Skeletal muscle cell (primary cell): ENCODE data around the gene PPP5C.

Experiments used
- DNase-seq: peaks from one replicate; pipeline ENCODE4 v3.0.0-alpha.2; 2010; ENCODE audit warnings: low read depth
- H3K4me3 ChIP-seq: 2 replicates; pipeline ENCODE4 v1.5.1; 2011; ENCODE audit warnings: low read depth, mild to moderate bottlenecking, control low read depth, low read length, moderate library complexity

The PPP5C gene

GRCh38 chr19:46381756-46382345 lies 35.0 kb downstream of the PPP5C start:
- H3K4me3 ChIP-seq: no peak overlapping the region
- DNase-seq: no peak

DNA sequence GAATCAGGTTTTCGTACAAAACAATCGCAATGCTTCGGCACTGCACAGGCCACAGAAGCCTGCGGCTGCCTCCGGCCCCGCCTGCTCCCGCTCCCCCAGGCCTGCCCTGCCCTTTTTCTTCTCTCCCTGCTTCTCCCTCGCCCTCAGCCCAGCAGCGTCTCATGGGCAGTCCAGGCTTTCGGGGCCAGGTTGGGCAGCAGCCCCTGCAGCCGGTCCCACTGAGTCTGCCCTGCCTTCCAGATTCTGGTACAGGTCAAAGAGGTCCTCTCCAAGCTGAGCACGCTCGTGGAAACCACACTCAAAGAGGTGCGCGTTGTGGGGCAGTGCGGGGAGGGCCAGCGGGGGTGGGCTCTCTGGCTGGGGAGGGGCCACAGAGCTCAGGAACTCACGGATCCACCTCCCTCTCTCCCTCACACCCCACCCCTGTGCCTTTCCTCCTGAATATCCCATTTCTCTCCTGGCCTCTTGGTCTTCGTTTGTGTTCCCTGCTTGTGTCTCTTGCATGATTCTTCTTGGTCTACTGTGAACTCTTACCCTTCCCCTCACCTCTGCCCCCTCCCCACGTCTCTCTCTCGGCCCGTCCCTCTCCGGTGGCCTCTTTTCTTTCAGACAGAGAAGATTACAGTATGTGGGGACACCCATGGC lies 36.4 kb downstream of the PPP5C start:
- no peak for DNase-seq

DNA sequence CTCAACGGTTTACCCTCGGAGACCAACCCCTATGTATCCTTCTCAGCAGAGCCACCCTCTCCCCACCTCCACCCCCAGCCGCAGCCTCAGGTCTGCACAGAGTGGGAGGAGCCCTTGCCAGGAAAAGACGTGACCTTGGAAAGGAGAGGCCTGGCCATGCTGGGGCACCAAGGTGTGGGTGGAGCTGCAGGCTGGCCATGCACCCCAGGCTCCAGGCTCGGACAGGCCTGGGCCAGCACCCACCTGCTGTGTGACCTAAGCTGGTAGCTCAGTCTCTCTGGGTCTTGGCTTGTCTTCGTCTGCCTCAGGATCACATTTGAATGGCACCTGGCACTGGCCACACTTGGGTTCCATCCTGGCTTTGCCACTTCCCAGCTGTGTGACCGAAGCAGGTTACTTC lies 37.0 kb downstream of the PPP5C start:
- DNase-seq: no peak

More for the DNA sequence above, 36.4 kb downstream of the PPP5C start:
- H3K4me3 ChIP-seq: no peak overlapping the region

GRCh38 chr19:46384396-46384795 lies 37.5 kb downstream of the PPP5C start:
- no peak for DNase-seq

More for the DNA sequence above, 37.0 kb downstream of the PPP5C start:
- H3K4me3 ChIP-seq: no peak overlapping the region

GRCh38 chr19:46385636-46386035 lies 38.7 kb downstream of the PPP5C start:
- no peak for DNase-seq
- H3K4me3 ChIP-seq: no peak overlapping the region

More at GRCh38 chr19:46384396-46384795, 37.5 kb downstream of the PPP5C start:
- no peak overlapping the region for H3K4me3 ChIP-seq

GRCh38 chr19:46386151-46386550 lies 39.3 kb downstream of the PPP5C start:
- no peak for DNase-seq
- no peak overlapping the region for H3K4me3 ChIP-seq

DNA sequence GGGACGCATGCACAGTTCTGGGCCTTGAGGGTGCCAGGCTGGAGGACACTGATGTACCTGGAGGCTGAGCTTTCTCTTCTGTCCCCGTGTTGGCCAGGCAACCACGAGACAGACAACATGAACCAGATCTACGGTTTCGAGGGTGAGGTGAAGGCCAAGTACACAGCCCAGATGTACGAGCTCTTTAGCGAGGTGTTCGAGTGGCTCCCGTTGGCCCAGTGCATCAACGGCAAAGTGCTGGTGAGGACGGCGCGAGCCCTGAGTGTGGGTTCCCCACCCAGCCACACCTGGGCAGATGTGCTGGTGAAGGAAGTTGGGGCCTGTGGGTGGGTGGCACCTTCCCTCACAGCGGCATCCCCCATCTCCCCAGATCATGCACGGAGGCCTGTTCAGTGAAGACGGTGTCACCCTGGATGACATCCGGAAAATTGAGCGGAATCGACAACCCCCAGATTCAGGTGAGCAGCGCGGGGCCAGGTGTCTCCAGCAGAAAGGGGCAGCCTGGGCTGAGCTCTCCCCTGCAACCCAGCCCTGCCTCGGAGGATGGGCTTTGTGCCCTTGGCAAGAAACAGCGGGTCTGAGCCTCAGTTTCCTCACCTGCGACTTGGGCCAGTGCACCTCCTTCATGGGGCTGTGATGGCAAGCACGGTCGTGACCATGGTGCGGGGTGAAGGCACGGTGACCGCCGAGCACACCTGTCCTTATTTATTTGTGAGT lies 40.3 kb downstream of the PPP5C start:
- no peak overlapping the region for H3K4me3 ChIP-seq
- no peak for DNase-seq

- no peak for DNase-seq
- H3K4me3 ChIP-seq: no peak overlapping the region
These were observed 40.8 kb downstream of the PPP5C start for GRCh38 chr19:46387713-46388130.

DNA sequence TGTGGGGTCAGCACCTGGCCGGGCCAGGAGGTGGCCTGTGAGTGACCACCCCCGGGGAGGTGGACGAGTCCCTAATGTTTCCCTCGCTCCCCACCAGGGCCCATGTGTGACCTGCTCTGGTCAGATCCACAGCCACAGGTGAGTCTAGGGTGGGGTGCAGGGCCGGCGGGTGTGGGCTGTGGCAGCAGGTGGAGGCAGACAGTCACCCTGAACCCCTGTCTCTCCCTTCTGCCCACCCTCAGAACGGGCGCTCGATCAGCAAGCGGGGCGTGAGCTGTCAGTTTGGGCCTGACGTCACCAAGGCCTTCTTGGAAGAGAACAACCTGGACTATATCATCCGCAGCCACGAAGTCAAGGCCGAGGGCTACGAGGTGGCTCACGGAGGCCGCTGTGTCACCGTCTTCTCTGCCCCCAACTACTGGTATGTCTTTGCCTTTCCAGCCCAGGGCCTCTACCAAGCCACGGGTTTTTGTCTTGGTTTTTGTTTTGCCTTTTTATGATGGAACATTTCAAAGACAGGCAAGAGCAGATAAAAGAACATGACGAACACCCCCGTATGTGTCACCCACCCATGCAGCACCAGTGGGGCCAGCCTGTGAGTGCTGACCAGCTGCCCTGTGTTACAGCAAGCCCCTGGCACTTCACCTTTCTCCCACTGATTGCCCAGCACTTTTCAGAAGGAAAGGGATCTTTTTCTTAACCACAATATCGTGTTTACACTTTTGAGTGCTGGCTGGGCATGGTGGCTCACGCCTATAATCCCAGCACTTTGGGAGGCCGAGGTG lies 41.6 kb downstream of the PPP5C start:
- H3K4me3 ChIP-seq: no peak overlapping the region
- DNase-seq: no peak

DNA sequence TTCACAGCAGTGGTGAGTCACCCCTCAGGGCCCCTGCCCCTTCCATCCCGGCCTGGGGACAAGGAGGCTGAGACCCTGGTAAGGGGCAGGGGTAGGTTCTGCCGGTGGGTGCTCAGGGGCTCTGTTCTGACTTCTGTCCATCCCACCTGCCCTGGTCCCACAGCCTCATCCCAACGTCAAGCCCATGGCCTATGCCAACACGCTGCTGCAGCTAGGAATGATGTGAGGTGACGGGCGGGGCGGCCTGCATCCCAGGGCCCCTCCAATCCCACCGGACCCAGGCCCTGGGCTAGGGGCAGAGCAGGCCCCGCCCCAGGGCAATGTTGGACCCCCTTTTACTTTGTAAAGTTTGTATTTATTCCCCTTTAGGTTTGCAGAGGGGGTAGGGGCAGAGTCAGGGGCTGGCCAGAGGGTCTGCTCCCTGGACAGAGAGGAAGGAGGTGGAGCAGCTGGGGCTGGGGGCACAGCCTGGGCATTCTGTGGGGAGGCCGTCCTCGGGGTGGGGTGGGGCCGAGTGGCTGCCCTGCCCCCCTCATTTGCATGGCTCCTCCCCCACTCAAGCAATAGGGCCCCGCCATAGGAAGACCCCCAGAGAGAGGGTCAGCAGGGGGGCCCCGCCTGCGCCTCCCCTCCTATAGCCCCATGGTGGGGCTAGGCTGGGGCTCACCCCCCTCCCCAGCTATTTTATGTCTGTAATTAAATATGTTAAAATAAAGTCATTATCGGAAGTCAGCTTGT lies 43.4 kb downstream of the PPP5C start:
- DNase-seq: no peak
- no peak overlapping the region for H3K4me3 ChIP-seq

GRCh38 chr19:46390866-46391265 lies 44.0 kb downstream of the PPP5C start:
- no peak overlapping the region for H3K4me3 ChIP-seq
- DNase-seq: no peak

DNA sequence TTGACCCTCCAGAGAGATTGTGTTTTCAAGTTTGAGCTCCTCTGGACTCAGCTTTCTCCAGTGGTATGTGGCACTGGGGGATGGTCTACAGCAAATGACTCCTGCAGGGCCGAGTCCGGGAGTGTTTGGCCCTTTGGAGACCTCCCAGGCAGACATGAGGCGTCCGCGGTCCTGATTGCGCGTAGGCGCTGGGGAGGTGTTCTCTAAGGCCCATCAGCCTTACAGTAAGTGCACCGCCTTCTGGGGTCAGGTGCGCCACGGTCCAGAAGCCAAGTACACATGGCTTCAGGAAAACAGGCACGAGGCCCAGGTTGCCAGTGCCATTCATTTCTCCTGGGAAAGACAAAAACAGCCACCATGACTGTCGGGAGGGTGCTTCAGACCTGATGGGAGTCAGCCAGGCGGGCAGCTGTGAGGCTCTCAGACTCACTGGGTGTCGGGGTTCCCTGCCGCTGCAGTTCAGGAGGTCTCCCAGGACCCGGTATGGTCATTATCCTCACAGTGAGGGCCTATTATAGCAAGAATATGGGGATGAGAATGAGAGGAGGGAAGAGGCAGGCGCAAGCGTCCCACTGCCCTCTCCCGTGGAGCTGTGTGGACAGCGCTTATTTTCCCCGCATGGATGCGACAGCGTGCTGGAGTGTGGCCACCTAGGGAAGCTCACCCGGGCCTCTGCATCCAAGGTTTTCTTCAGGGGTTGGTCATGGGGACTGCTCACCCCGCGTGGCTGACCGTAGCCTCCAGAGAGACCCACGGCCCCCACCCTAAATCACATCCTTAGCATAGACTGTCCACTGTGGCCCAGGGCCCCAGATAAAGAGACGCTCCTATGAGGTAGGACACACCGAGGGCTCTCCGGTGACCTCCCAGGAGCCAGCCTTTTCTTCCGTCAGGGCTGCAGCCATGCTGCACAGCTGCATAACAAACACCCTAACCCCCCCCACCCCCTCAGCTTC lies 44.7 kb downstream of the PPP5C start:
- no peak for DNase-seq
- no peak overlapping the region for H3K4me3 ChIP-seq

GRCh38 chr19:46392252-46392801 lies 45.4 kb downstream of the PPP5C start:
- no peak overlapping the region for H3K4me3 ChIP-seq
- DNase-seq: peak; percentile 79

DNA sequence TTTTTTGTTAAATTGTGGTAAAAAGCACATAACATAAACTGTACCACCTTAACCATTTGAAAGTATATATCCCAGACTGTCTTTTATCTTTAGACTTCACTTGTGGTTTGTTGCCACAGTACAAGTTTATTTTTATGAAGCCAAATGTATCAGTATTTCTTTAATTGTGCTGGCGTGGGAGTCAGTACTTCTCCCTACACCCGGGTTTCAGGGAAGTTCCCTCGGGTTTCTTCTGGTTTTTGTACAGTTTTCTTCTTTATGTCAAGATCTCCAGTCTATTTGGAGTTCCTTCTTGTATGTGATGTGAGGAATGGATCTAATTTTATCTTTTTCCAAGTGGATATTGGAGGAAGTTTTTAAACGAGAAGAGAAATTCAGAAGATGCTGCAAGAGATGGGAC lies 46.0 kb downstream of the PPP5C start:
- DNase-seq: no peak
- H3K4me3 ChIP-seq: no peak overlapping the region

DNA sequence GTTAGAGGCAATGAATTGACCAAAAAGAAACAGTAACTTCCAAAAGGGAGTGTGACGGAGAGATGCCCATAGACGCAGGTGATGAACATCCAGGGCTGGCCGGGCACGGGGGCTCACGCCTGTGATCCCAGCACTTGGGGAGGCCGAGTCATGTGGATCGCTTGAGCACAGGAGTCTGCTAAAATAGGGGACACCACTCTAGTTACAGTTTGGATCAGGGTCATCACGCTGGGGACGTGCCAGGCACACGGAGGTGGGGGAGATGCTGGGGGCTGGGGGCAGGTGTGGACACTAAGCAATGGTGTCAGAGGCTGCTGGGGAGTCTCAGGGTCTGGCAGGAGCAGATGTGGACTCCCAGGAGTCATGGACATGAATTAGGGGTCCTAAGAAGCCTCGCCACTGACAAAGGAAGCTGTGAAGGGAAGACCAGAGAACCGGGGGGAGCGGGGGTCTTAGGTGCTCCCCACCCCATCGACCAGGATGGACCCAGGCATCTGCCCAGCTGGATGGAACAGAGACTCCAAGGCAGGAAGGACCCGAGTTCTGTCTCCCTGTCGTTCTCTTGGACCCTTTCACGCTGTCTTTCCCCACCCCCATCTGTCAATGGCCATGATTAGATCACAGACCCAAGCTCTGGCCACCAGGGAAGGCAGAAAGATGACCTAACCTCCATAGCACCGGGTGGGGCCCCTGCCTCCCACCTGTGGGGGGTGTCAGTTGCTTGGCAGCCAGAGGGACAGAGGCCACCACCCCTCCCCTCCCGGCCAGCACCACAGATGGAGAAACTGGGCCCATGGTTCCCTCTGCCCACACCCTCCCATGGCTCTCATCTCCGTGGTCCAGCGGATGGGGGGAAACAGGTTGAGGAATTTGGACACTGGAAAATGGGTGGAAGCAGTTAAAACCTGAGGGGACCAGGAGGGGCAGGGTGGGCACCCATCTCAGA lies 46.8 kb downstream of the PPP5C start:
- DNase-seq: no peak
- no peak overlapping the region for H3K4me3 ChIP-seq

GRCh38 chr19:46394402-46394797 lies 47.5 kb downstream of the PPP5C start:
- no peak overlapping the region for H3K4me3 ChIP-seq
- no peak for DNase-seq
